ENCODE data around the gene JCHAIN. TPM values are rescaled to one million over a fixed set of nuclear protein-coding genes. Genes with fewer than 3 reads are reported as not detected.
A peak's percentile ranks its signal among the peaks of the same experiment; 100 is the strongest.

JCHAIN gene
- total and polyA plus RNA-seq, 2 donors: 4.5 to 6.9 TPM

DNA sequence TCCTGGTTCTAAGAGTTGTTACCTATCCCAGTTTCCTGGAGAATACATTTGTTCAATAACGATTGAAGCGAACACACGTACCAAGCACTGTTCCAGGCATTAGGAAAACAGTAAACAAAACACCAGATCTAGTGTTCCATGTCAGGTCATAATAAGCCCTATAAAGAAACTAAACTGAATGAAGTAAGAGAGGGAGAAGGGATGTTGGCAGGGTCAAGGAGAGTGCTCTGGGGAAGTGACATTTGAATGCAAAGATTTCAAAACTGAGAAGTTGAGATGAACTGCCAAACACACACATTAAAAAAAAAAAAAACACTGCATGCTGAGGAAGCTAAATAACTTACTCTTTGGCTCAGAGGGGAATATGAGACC is 52.1 kb downstream of the JCHAIN start:
- peak overlapping the region; percentile 29 for H3K4me3 ChIP-seq (ENCODE audit: low read depth, low read length)
- WGBS: 54% methylated on average over 3 of the region's 3 CpGs
- no peaks in the 10 kb centered on the region for H3K4me1 ChIP-seq (ENCODE audit: insufficient read depth)
- H3K27ac ChIP-seq (ENCODE audit: low read depth): no peak overlapping the region
- DNase-seq (ENCODE audit: extremely low spot score): no peak
- H3K36me3 ChIP-seq (ENCODE audit: insufficient read depth): no peaks in the 10 kb centered on the region

DNA sequence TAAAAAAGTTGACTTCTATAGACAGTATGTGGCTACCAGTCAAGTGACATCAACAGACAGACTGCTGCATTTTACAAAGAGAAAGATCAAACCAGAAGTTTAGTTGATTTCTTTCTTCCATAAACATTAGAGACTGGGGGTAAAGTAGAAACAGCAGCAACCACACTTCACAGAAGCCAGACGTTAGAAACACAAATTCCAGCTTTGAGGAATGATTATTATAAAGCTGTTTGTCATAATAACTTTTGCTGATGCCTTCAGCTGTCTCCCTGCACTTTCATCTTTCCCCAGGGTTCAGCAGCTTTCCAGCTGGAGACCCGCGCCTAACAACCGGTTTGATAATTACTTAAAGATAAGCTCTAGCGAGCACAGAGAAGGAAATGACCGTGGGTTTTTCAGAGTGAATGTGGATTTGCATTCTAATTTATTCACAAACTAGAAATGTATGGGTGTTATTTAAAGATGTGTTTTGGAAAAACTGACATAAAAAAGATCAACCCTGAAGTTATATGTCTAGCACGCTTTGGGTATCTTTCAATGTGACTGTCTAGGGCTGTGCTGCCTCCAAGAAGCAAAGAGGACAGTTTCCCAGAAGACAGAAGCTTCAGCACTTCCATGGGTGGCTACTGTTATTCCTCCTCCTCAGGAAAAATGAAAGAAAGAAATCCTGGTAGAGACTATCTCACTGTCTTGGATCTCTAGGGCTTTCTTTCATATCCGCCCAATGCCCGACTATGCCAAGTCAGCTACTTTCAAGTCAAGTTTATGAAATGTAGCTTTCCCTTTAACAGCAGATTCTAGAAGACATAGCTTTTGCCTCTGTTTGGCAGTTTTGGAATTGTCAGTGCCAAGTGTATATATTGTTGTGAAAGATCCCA is 52.8 kb downstream of the JCHAIN start:
- Histone ChIP-seq H3K4me1 (ENCODE audit: insufficient read depth) (no peaks in the 10 kb centered on the region), H3K36me3 (ENCODE audit: insufficient read depth) (no peaks in the 10 kb centered on the region), H3K27ac (ENCODE audit: low read depth) (no peak overlapping the region), H3K4me3 (ENCODE audit: low read depth, low read length) (peak overlapping the region; percentile 29)
- 19% methylated on average over 9 of the region's 9 CpGs for WGBS
- no peak for DNase-seq (ENCODE audit: extremely low spot score)

DNA sequence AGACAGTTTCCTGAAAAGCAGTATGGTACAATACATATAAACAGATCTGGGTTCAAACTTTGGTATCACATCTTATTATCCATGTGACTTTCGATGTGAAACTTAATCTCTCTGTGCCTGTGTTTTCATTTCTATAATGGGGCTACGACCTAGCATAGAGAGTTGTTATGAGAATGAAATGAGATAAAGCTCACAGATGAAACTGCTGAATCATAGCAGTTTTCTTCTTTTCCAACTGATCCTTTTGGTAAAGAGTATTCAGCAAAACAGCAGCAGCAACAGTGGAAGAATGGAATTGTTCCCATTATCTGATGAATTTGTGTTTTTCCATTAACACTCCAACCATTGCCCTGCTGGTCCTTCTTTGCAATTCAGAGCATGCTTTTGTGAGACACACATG is 58.0 kb downstream of the JCHAIN start:
- no peak for DNase-seq (ENCODE audit: extremely low spot score)
- Histone ChIP-seq H3K4me1 (ENCODE audit: insufficient read depth) (no peaks in the 10 kb centered on the region), H3K4me3 (ENCODE audit: low read depth, low read length) (no peak overlapping the region), H3K36me3 (ENCODE audit: insufficient read depth) (no peaks in the 10 kb centered on the region), H3K27ac (ENCODE audit: low read depth) (no peak overlapping the region)
- 44% methylated on average over 2 of the region's 2 CpGs for WGBS

DNA sequence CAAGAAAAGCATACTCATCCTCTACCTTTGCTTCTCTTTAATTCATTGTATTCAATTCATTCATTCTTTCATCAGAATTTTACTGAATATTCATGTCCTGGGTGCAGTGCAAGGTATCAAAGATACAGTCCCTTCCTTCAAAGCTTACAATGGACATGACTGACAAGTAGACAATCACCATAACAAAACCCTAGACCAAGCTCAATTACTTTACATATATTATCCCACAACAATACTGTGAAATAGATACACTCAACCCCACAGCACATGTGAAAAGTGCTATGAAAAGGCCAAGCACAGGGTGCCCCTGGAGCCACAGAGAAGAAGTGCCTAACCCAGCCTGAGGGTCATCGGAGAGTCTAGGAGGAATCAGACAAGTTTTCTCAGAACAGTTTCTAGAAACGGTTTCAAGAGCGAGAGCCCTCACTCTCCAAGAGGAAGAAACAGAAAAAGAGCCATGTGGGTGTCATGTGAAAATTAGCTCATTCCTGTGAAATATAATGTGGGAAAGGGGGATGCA is 58.9 kb downstream of the JCHAIN start:
- Histone ChIP-seq H3K4me3 (ENCODE audit: low read depth, low read length) (no peak overlapping the region), H3K27ac (ENCODE audit: low read depth) (no peak overlapping the region), H3K36me3 (ENCODE audit: insufficient read depth) (no peaks in the 10 kb centered on the region), H3K4me1 (ENCODE audit: insufficient read depth) (no peaks in the 10 kb centered on the region)
- no peak for DNase-seq (ENCODE audit: extremely low spot score)
- 94% methylated on average over 3 of the region's 3 CpGs for WGBS

DNA sequence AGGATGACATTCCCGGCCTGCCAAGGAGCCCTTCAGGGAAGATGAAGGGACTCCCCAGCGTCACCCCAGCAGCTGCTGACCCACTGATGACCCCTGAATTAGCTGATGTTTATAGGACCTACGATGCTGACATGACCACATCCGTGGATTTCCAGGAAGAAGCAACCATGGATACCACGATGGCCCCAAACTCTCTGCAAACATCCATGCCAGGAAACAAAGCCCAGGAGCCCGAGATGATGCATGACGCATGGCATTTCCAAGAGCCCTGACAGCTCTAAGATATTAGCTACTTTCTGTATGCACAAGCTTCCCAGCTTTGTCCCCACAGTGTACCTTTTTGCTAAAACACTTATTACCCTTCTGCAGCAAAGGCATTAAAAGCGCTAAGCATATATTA is 59.8 kb downstream of the JCHAIN start:
- no peaks in the 10 kb centered on the region for H3K4me1 ChIP-seq (ENCODE audit: insufficient read depth)
- H3K36me3 ChIP-seq (ENCODE audit: insufficient read depth): no peaks in the 10 kb centered on the region
- WGBS: 72% methylated on average over 8 of the region's 8 CpGs
- no peak overlapping the region for H3K27ac ChIP-seq (ENCODE audit: low read depth)
- no peak overlapping the region for H3K4me3 ChIP-seq (ENCODE audit: low read depth, low read length)
- no peak for DNase-seq (ENCODE audit: extremely low spot score)

Small RNA genes within 50 kb of the gene (small RNA-seq; reads per million reads assigned to genes)
- not detected for gene RNU6-520P
- not detected for gene RNU6-784P

Other genes with a start within 250 kb of the JCHAIN start
- not detected for gene MUC7, start 194.3 kb downstream of the JCHAIN start, total RNA-seq
- not detected for gene MUC7, start 194.3 kb downstream of the JCHAIN start, polyA plus RNA-seq
- not detected for gene AMTN, start 147.9 kb downstream of the JCHAIN start, total RNA-seq
- not detected for gene AMTN, start 147.9 kb downstream of the JCHAIN start, polyA plus RNA-seq
- gene AMBN, start 74.3 kb downstream of the JCHAIN start, total RNA-seq: not detected
- gene AMBN, start 74.3 kb downstream of the JCHAIN start, polyA plus RNA-seq: not detected
- gene ENAM, start 37.8 kb downstream of the JCHAIN start, total RNA-seq: 0.32 TPM
- gene ENAM, start 37.8 kb downstream of the JCHAIN start, polyA plus RNA-seq: 0.16 TPM
- 17.5 TPM for gene UTP3, start 22.0 kb upstream of the JCHAIN start, total RNA-seq
- gene UTP3, start 22.0 kb upstream of the JCHAIN start, polyA plus RNA-seq: 25.5 TPM
- 137 TPM for gene RUFY3, start 55.5 kb upstream of the JCHAIN start, total RNA-seq
- gene RUFY3, start 55.5 kb upstream of the JCHAIN start, polyA plus RNA-seq: 23.6 TPM
- gene GRSF1, start 173.4 kb upstream of the JCHAIN start, total RNA-seq: 75.6 TPM
- gene GRSF1, start 173.4 kb upstream of the JCHAIN start, polyA plus RNA-seq: 54.0 TPM
- 51.5 TPM for gene MOB1B, start 235.9 kb upstream of the JCHAIN start, total RNA-seq
- 8.0 TPM for gene MOB1B, start 235.9 kb upstream of the JCHAIN start, polyA plus RNA-seq

All from urinary bladder (tissue), 4 donors.